NCI-H1694 treated with DMSO at 0.1 percent for 48 hours (cell line): ENCODE results near the gene DNAH10.
"Not testable (repeated sequence)": the region's sequence is repeated elsewhere in the genome, so short reads cannot be mapped to it uniquely, and the experiment has no call there.

ENCODE experiments used
- DNase-seq: peaks from one replicate; lab custom pipeline; 2025; lab: John Stamatoyannopoulos, UW

Gene DNAH10

GRCh38 chr12:123907726-123908476 lies 145.8 kb downstream of the DNAH10 start:
- no peak for DNase-seq

GRCh38 chr12:123908884-123909725 lies 147.0 kb downstream of the DNAH10 start:
- no peak for DNase-seq

GRCh38 chr12:123910057-123910456 lies 148.0 kb downstream of the DNAH10 start:
- no peak for DNase-seq

- DNase-seq: no peak
These were observed 148.7 kb downstream of the DNAH10 start for GRCh38 chr12:123910761-123911193.

- not testable (repeated sequence) for DNase-seq
These were observed 149.7 kb downstream of the DNAH10 start for GRCh38 chr12:123911672-123912409.

GRCh38 chr12:123912415-123913380 lies 150.6 kb downstream of the DNAH10 start:
- DNase-seq: peak; percentile 33

- no peak for DNase-seq
These were observed 152.7 kb downstream of the DNAH10 start for GRCh38 chr12:123914726-123915333.

- no peak for DNase-seq
These were observed 154.6 kb downstream of the DNAH10 start for GRCh38 chr12:123916729-123917128.

GRCh38 chr12:123917337-123917850 lies 155.3 kb downstream of the DNAH10 start:
- no peak for DNase-seq

- no peak for DNase-seq
These were observed 157.9 kb downstream of the DNAH10 start for GRCh38 chr12:123919980-123920360.

- DNase-seq: no peak
These were observed 160.9 kb downstream of the DNAH10 start for GRCh38 chr12:123923038-123923437.

GRCh38 chr12:123923927-123924326 lies 161.8 kb downstream of the DNAH10 start:
- DNase-seq: no peak

GRCh38 chr12:123924539-123924938 lies 162.4 kb downstream of the DNAH10 start:
- no peak for DNase-seq

GRCh38 chr12:123928274-123928865 lies 166.3 kb downstream of the DNAH10 start:
- no peak for DNase-seq

- no peak for DNase-seq
These were observed 166.8 kb downstream of the DNAH10 start for GRCh38 chr12:123928897-123929296.

GRCh38 chr12:123929946-123930583 lies 168.0 kb downstream of the DNAH10 start:
- DNase-seq: no peak

- no peak for DNase-seq
These were observed 169.7 kb downstream of the DNAH10 start for GRCh38 chr12:123931686-123932321.

GRCh38 chr12:123933214-123933613 lies 171.1 kb downstream of the DNAH10 start:
- DNase-seq: no peak

GRCh38 chr12:123934016-123934620 lies 172.0 kb downstream of the DNAH10 start:
- no peak for DNase-seq
